GM23338 (cell line): ENCODE data around the gene MCM3AP. TPM values are rescaled to one million over a fixed set of nuclear protein-coding genes. Genes with fewer than 3 reads are reported as not detected.

Experiments used
- ATAC-seq: fragments of 200-7000 bp; cut with Tn5 transposase; 3 replicates; pipeline ENCODE4 v1.9.1; 2020
- DNase-seq: peaks from one replicate; pipeline ENCODE4 v3.0.0-alpha.2; 2015; ENCODE audit warnings: low spot score
- H2AFZ ChIP-seq: fragments of 200-600 bp; sonication (generic); 2 replicates; pipeline ENCODE4 v1.8.0; 2016; ENCODE audit warnings: antibody characterized with exemption, mild to moderate bottlenecking, moderate library complexity
- H3F3A ChIP-seq: fragments of 200-600 bp; sonication (generic); replicated peaks from 2 replicates; pipeline ENCODE4 v1.8.0; 2017; ENCODE audit warnings: antibody characterized with exemption, mixed run types, low read depth
- H3K27ac ChIP-seq: fragments of 200-600 bp; sonication (generic); 2 replicates; pipeline ENCODE4 v1.6.1; 2016; ENCODE audit warnings: low read depth
- H3K27me3 ChIP-seq: fragments of 200-600 bp; sonication (generic); 2 replicates; pipeline ENCODE4 v1.8.0; 2016; ENCODE audit warnings: mild to moderate bottlenecking, mixed run types, moderate library complexity; ENCODE audit not compliant: insufficient read depth
- H3K36me3 ChIP-seq: fragments of 200-600 bp; sonication (generic); 2 replicates; pipeline ENCODE4 v1.8.0; 2016; ENCODE audit warnings: mild to moderate bottlenecking; ENCODE audit not compliant: insufficient read depth
- H3K4me1 ChIP-seq: fragments of 200-600 bp; sonication (generic); 2 replicates; pipeline ENCODE4 v1.8.0; 2016; ENCODE audit warnings: mild to moderate bottlenecking, moderate library complexity; ENCODE audit not compliant: insufficient read depth
- H3K4me2 ChIP-seq: fragments of 200-600 bp; sonication (generic); 2 replicates; pipeline ENCODE4 v1.7.1; 2017; ENCODE audit warnings: mixed run types
- H3K4me3 ChIP-seq: fragments of 200-600 bp; sonication (generic); 2 replicates; pipeline ENCODE4 v1.6.1; 2016; ENCODE audit warnings: mixed run types
- H3K79me2 ChIP-seq: fragments of 200-600 bp; sonication (generic); replicated peaks from 2 replicates; pipeline ENCODE4 v1.8.0; 2017; ENCODE audit warnings: mild to moderate bottlenecking; ENCODE audit not compliant: insufficient read depth
- H3K9me2 ChIP-seq: fragments of 200-600 bp; sonication (generic); 2 replicates; pipeline ENCODE4 v1.8.0; 2017; ENCODE audit not compliant: insufficient read depth
- H4K20me1 ChIP-seq: fragments of 200-600 bp; sonication (generic); replicated peaks from 2 replicates; pipeline ENCODE4 v1.8.0; 2017; ENCODE audit warnings: mild to moderate bottlenecking; ENCODE audit not compliant: insufficient read depth
- H3K27ac Mint-ChIP-seq: 2 replicates; pipeline ENCODE4 v1.8.0; 2020; ENCODE audit warnings: inconsistent platforms, mild to moderate bottlenecking, moderate library complexity, mixed read lengths
- H3K27me3 Mint-ChIP-seq: 3 replicates; pipeline ENCODE4 v1.8.0; 2022; ENCODE audit warnings: low read depth, mild to moderate bottlenecking, moderate library complexity, mixed read lengths, inconsistent platforms; ENCODE audit not compliant: insufficient read depth, poor library complexity
- H3K36me3 Mint-ChIP-seq: 3 replicates; pipeline ENCODE4 v1.8.0; 2021; ENCODE audit warnings: low read depth, mild to moderate bottlenecking, inconsistent platforms, moderate library complexity, mixed read lengths
- H3K4me1 Mint-ChIP-seq: 3 replicates; pipeline ENCODE4 v1.8.0; 2020; ENCODE audit warnings: mild to moderate bottlenecking, inconsistent platforms, mixed read lengths
- H3K4me3 Mint-ChIP-seq: 3 replicates; pipeline ENCODE4 v1.8.0; 2021; ENCODE audit warnings: moderate library complexity, mild to moderate bottlenecking, inconsistent platforms, mixed read lengths
- H3K9me3 Mint-ChIP-seq: 3 replicates; pipeline ENCODE4 v1.8.0; 2020; ENCODE audit warnings: moderate library complexity, mild to moderate bottlenecking, inconsistent platforms, mixed read lengths
- CTCF ChIP-seq, 2 experiments: fragments of 200-600 bp in 1 of 2; sonication (generic) in 1 of 2; conservative IDR thresholded peaks; 2 replicates each; pipeline versions ENCODE4 v1.5.1 to v1.6.1; 2016 to 2017; ENCODE audit warnings: antibody characterized with exemption in 2 of 2, low read depth in 2 of 2, mild to moderate bottlenecking in 2 of 2, moderate library complexity in 1 of 2
- ETS1 ChIP-seq: IDR thresholded peaks from 2 replicates; pipeline ENCODE4 v1.6.1; 2016; ENCODE audit warnings: antibody characterized with exemption
- EZH2phosphoT487 ChIP-seq: fragments of 200-600 bp; sonication (generic); IDR thresholded peaks from one replicate; pipeline ENCODE4 v1.8.1; 2018; ENCODE audit warnings: antibody characterized with exemption; ENCODE audit not compliant: unreplicated experiment
- NANOG ChIP-seq: IDR thresholded peaks from 2 replicates; pipeline ENCODE4 v1.6.1; 2016; ENCODE audit warnings: antibody characterized with exemption, borderline replicate concordance
- POLR2AphosphoS5 ChIP-seq: IDR thresholded peaks from 2 replicates; pipeline ENCODE4 v1.6.1; 2016; ENCODE audit warnings: antibody characterized with exemption, low read depth
- REST ChIP-seq: IDR thresholded peaks from one replicate; pipeline ENCODE4 v1.6.1; 2018; ENCODE audit warnings: antibody characterized with exemption; ENCODE audit not compliant: unreplicated experiment
- STAT1 ChIP-seq: IDR thresholded peaks from one replicate; pipeline ENCODE4 v1.6.1; 2016; ENCODE audit warnings: antibody characterized with exemption; ENCODE audit not compliant: unreplicated experiment
- ZNF114 ChIP-seq: fragments of 250-450 bp; sonication (Bioruptor Pico); IDR thresholded peaks from 2 replicates; pipeline ENCODE4 v1.5.0; 2020; ENCODE audit warnings: mild to moderate bottlenecking, moderate library complexity
- ZNF331 ChIP-seq: fragments of 250-450 bp; sonication (Bioruptor Pico); IDR thresholded peaks from 2 replicates; pipeline ENCODE4 v1.5.0; 2020; ENCODE audit warnings: low read depth, mild to moderate bottlenecking, moderate library complexity
- ZNF462 ChIP-seq: fragments of 250-450 bp; sonication (Bioruptor Pico); IDR thresholded peaks from 2 replicates; pipeline ENCODE4 v1.5.0; 2020; ENCODE audit warnings: mild to moderate bottlenecking, moderate library complexity
- polyA plus RNA-seq: library from polyadenylated mRNA; unstranded; fragments of >200 nt; fragmentation: Nextera tagmentation; extraction: Ambion mirVana; gene quantifications from 2 replicates; pipeline ENCODE4 v1.2.1, GENCODE V29; 2016
- total RNA-seq: library from RNA; depleted of rRNA; stranded (reverse); fragments of >200 nt; shearing (Covaris generic); gene quantifications from 2 replicates; pipeline ENCODE4 v1.2.3, GENCODE V29; 2014

The MCM3AP gene
- total and polyA plus RNA-seq, 2 experiments from 2014 or later = 39.2 to 123 TPM

- Histone ChIP-seq H2AFZ (no peak overlapping the region), H4K20me1 (peaks cover 16% of the 10 kb centered on the region), H3K4me3 (no peak overlapping the region), H3K9me2 (no peaks in the 10 kb centered on the region), H3K27me3 (no peaks in the 10 kb centered on the region), H3K36me3 (peaks cover 22% of the 10 kb centered on the region; the same call in 1 of the 2 replicates), H3K4me1 (peaks cover 11% of the 10 kb centered on the region), H3F3A (0 out of 2 replicates have a peak, but pooled peaks cover 5% of the 10 kb centered on the region), H3K4me2 (no peak overlapping the region), H3K27ac (no peak overlapping the region), H3K79me2 (peaks cover 77% of the 10 kb centered on the region)
- Mint-ChIP-seq H3K27ac (no peak overlapping the region), H3K9me3 (no peaks in the 10 kb centered on the region), H3K4me3 (no peak overlapping the region), H3K27me3 (peaks cover 6% of the 10 kb centered on the region), H3K36me3 (peaks cover 53% of the 10 kb centered on the region), H3K4me1 (peaks cover 11% of the 10 kb centered on the region)
- no peak for DNase-seq
- ATAC-seq = no peak
- no peak for TF ChIP-seq NANOG
- no peak for TF ChIP-seq ETS1
- TF ChIP-seq REST = no peak
- no peak for TF ChIP-seq POLR2AphosphoS5
- TF ChIP-seq EZH2phosphoT487 = no peak
- TF ChIP-seq STAT1 = no peak
Measured at GRCh38 chr21:46329796-46330195, 44.4 kb upstream of the MCM3AP start.

- H2AFZ ChIP-seq = no peak overlapping the region
- DNase-seq (no peak), ATAC-seq (no peak)
- Mint-ChIP-seq H3K4me1 (peaks cover 11% of the 10 kb centered on the region), H3K4me3 (no peak overlapping the region), H3K27ac (no peak overlapping the region), H3K36me3 (peaks cover 46% of the 10 kb centered on the region), H3K27me3 (peaks cover 7% of the 10 kb centered on the region), H3K9me3 (0 out of 3 replicates have a peak, but pooled peaks cover 1% of the 10 kb centered on the region)
- H3K79me2 ChIP-seq = peaks cover 80% of the 10 kb centered on the region
- H4K20me1 ChIP-seq = peaks cover 16% of the 10 kb centered on the region
- no peak overlapping the region for H3K4me3 ChIP-seq
- H3F3A ChIP-seq = 0 out of 2 replicates have a peak, but pooled peaks cover 5% of the 10 kb centered on the region
- H3K27ac ChIP-seq = 0 out of 2 replicates have a peak overlapping the region, but pooled peaks have one; percentile 19
- peaks cover 22% of the 10 kb centered on the region; the same call in 1 of the 2 replicates for H3K36me3 ChIP-seq
- no peaks in the 10 kb centered on the region for H3K27me3 ChIP-seq
- peaks cover 11% of the 10 kb centered on the region for H3K4me1 ChIP-seq
- H3K9me2 ChIP-seq = no peaks in the 10 kb centered on the region
- no peak overlapping the region for H3K4me2 ChIP-seq
- TF ChIP-seq ZNF331 (CRISPR knock-in tag) = no peak
- no peak for TF ChIP-seq CTCF (conservative IDR thresholded peaks at IDR 0.05; ENCODE audit: low read depth in 2 of 2)
- TF ChIP-seq ZNF462 (CRISPR knock-in tag) = no peak
- no peak for TF ChIP-seq ZNF114
Measured at GRCh38 chr21:46328151-46328550, 42.7 kb upstream of the MCM3AP start.
